Adrenal gland (tissue), 12 donors: ENCODE results near the gene CACNA1F. TPM values are rescaled to one million over a fixed set of nuclear protein-coding genes. Genes with fewer than 3 reads are reported as not detected.
A peak's percentile ranks its signal among the peaks of the same experiment; 100 is the strongest.

Experiments used
- DNase-seq, 7 donors: peaks; one replicate each; pipeline ENCODE4 v3.0.0-alpha.2; 2019 to 2020
- H3K27ac ChIP-seq, 5 donors: fragments of 200-600 bp; sonication (generic) in 4 of 5; 1 replicate in 3 of 5; 2 replicates in 2 of 5; pipeline versions ENCODE4 v1.5.1 to v1.8.0; 2016 to 2020; ENCODE audit warnings: mild to moderate bottlenecking in 1 of 5
- H3K27me3 ChIP-seq: fragments of 200-600 bp; 2 replicates; pipeline ENCODE4 v1.8.0; 2021
- H3K36me3 ChIP-seq, 2 donors: fragments of 200-600 bp; replicated peaks in 1 of 2; 1 replicate in 1 of 2; 2 replicates in 1 of 2; pipeline versions ENCODE4 v1.5.1 to v1.8.0; 2018 to 2022
- H3K4me1 ChIP-seq, 2 donors: fragments of 200-600 bp; replicated peaks in 1 of 2; 1 replicate in 1 of 2; 2 replicates in 1 of 2; pipeline versions ENCODE4 v1.5.1 to v1.8.0; 2018 to 2021
- H3K4me3 ChIP-seq, 4 donors: fragments of 200-600 bp; sonication (generic) in 3 of 4; one replicate each; pipeline ENCODE4 v1.5.1; 2016 to 2018
- H3K9me3 ChIP-seq, 3 donors: fragments of 200-600 bp; sonication (generic) in 1 of 3; replicated peaks in 1 of 3; 1 replicate in 2 of 3; 2 replicates in 1 of 3; pipeline versions ENCODE4 v1.5.1 to v1.8.0; 2016 to 2021
- CTCF ChIP-seq, 6 experiments: fragments of 450-650 bp in 4 of 6; fragments of 200-600 bp in 2 of 6; sonication (generic) in 1 of 6; IDR thresholded peaks; 1 replicate in 5 of 6; 2 replicates in 1 of 6; pipeline versions ENCODE4 v1.5.1 to v1.8.0; 2016 to 2021; ENCODE audit warnings: antibody characterized with exemption in 6 of 6, mild to moderate bottlenecking in 2 of 6, moderate library complexity in 1 of 6
- POLR2A ChIP-seq, 2 donors: fragments of 450-650 bp; IDR thresholded peaks; one replicate each; pipeline ENCODE4 v1.6.1; 2017; ENCODE audit warnings: antibody characterized with exemption in 2 of 2, mild to moderate bottlenecking in 2 of 2, moderate library complexity in 1 of 2
- WGBS, 4 donors: extraction: QIAGEN DNeasy Blood & Tissue Kit in 2 of 4; methylation state at CpG; one replicate each; pipeline versions ENCODE4 v1.1.5 to v1.1.7; 2013 to 2017; 5-methylcytosine and 5-hydroxymethylcytosine counted together
- intact Hi-C, 2 donors: fragments of 100-400 bp; cut with DNase I; formaldehyde crosslinking; loops; one replicate each; pipeline versions ENCODE4 v1.14.1 to v1.15.0; 2022 to 2023
- polyA plus RNA-seq, 3 donors: library from polyadenylated mRNA; stranded (reverse); fragments of 200-250 nt in 2 of 3; fragments of 350-450 nt in 1 of 3; fragmentation: Illumina TruSeq in 1 of 3; extraction: RNeasy Lipid Tissue Mini Kit (QIAGEN cat#74804) in 1 of 3; gene quantifications; one replicate each; pipeline ENCODE4 v1.2.3, GENCODE V29; 2013 to 2014
- total RNA-seq, 9 donors: library from RNA; depleted of rRNA in 4 of 9; stranded (reverse); fragments of >200 nt in 4 of 9; fragments of 120-200 nt in 1 of 9; fragmentation: NEBNext Ultra II Directional in 1 of 9; extraction: Animal tissue kit (Norgen Biotek cat#: 25700) in 1 of 9; gene quantifications; one replicate each; pipeline versions ENCODE4 v1.1.0 to v1.2.4, GENCODE V29; 2013 to 2023
- donor health status: healthy with polysubstance abuse.
- donor health status: Bipolar disorder and iron deficiency.
- donor health status: DM: yes; HTN: yes; CAD: no.
- donor health status: DM: no; HTN: no; CAD: no.
- donor health status: DM: no; HTN: no; CAD: no.
- donor health status: DM: yes; HTN: yes; CAD: no.

The CACNA1F gene
- total and polyA plus RNA-seq, 12 donors = 0.13 to 0.24 (median 0.17) TPM; not detected in 7

GRCh38 chrX:49243166-49243565 is 10.0 kb upstream of the CACNA1F start:
- Histone ChIP-seq H3K4me1 (no peaks in the 10 kb centered on the region), H3K27ac (no peak overlapping the region), H3K36me3 (peaks cover 0 to 19% of the 10 kb centered on the region in 2 donors), H3K9me3 (no peaks in the 10 kb centered on the region), H3K4me3 (no peak overlapping the region), H3K27me3 (peaks cover 2% of the 10 kb centered on the region)
- no peak for DNase-seq
- no peak for TF ChIP-seq CTCF (IDR thresholded peaks at IDR 0.05)
- no peak for TF ChIP-seq POLR2A (IDR thresholded peaks at IDR 0.05)
- intact Hi-C loops = no loop called here
- 87 to 93% (median 89%) methylated on average over 5 to 12 of the region's 12 CpGs; no CpG with 5 or more reads in 1 of the 4 donors for WGBS, 4 donors

- no peaks in the 10 kb centered on the region for H3K4me1 ChIP-seq
- no peak overlapping the region for H3K27ac ChIP-seq
- no peak for DNase-seq
- H3K9me3 ChIP-seq = no peaks in the 10 kb centered on the region
- TF ChIP-seq CTCF (IDR thresholded peaks at IDR 0.05) (no peak), POLR2A (IDR thresholded peaks at IDR 0.05) (no peak)
- whole genome bisulfite sequencing, 4 donors = 86 to 95% (median 90%) methylated on average over 7 to 12 of the region's 12 CpGs
- H3K27me3 ChIP-seq = peaks cover 3% of the 10 kb centered on the region
- no peak overlapping the region for H3K4me3 ChIP-seq
- intact Hi-C loops = no loop called here
- H3K36me3 ChIP-seq = peaks cover 0 to 19% of the 10 kb centered on the region in 2 donors
Observed at GRCh38 chrX:49242545-49243066, 9.5 kb upstream of the CACNA1F start.

- Histone ChIP-seq H3K27me3 (peaks cover 3% of the 10 kb centered on the region), H3K9me3 (no peaks in the 10 kb centered on the region), H3K4me1 (no peaks in the 10 kb centered on the region), H3K36me3 (peaks cover 0 to 7% of the 10 kb centered on the region in 2 donors), H3K4me3 (no peak overlapping the region), H3K27ac (no peak overlapping the region)
- intact Hi-C loops = no loop called here
- DNase-seq = no peak
- TF ChIP-seq POLR2A (IDR thresholded peaks at IDR 0.05) = no peak
- no peak for TF ChIP-seq CTCF (IDR thresholded peaks at IDR 0.05)
- WGBS, 4 donors = 70 to 79% (median 76%) methylated on average over 4 to 7 of the region's 7 CpGs
Observed at GRCh38 chrX:49238735-49239134, 5.6 kb upstream of the CACNA1F start.

- intact Hi-C loops = no loop called here
- TF ChIP-seq CTCF (IDR thresholded peaks at IDR 0.05) (no peak), POLR2A (IDR thresholded peaks at IDR 0.05) (no peak)
- Histone ChIP-seq H3K27ac (no peak overlapping the region), H3K4me1 (no peaks in the 10 kb centered on the region), H3K27me3 (peaks cover 3% of the 10 kb centered on the region), H3K9me3 (no peaks in the 10 kb centered on the region), H3K36me3 (no peaks in the 10 kb centered on the region), H3K4me3 (no peak overlapping the region)
- DNase-seq = peak in 2 of 7 donors; percentile 10 to 22
- 60 to 75% (median 73%) methylated on average over 1 to 9 of the region's 9 CpGs for WGBS, 4 donors
Observed at GRCh38 chrX:49237060-49237459, 3.9 kb upstream of the CACNA1F start.
